SU-DHL-6 (cell line): ENCODE measurements around the gene GALNT9.

Source experiments
- H2AFZ ChIP-seq: fragments of 200-600 bp; sonication (generic); 2 replicates; pipeline ENCODE4 v1.6.1; 2014; ENCODE audit warnings: low read depth, mild to moderate bottlenecking, moderate library complexity, mixed read lengths, antibody characterized with exemption, low read length; ENCODE audit not compliant: severe bottlenecking
- H3F3A ChIP-seq: fragments of 200-600 bp; shearing (Covaris generic); 2 replicates; pipeline ENCODE4 v1.6.0; 2016; ENCODE audit warnings: antibody characterized with exemption, mild to moderate bottlenecking; ENCODE audit not compliant: insufficient read depth
- H3K27ac ChIP-seq: fragments of 200-600 bp; sonication (generic); 2 replicates; pipeline ENCODE4 v1.5.1; 2016; ENCODE audit warnings: low read depth, mild to moderate bottlenecking, low read length, moderate library complexity, mixed read lengths
- H3K27me3 ChIP-seq: fragments of 200-600 bp; sonication (generic), shearing (Covaris generic); 2 replicates; pipeline ENCODE4 v1.6.0; 2014; ENCODE audit warnings: mild to moderate bottlenecking, low read length
- H3K36me3 ChIP-seq: fragments of 200-600 bp; sonication (generic); 2 replicates; pipeline ENCODE4 v1.6.1; 2014; ENCODE audit warnings: mild to moderate bottlenecking, low read length, mixed read lengths
- H3K4me2 ChIP-seq: fragments of 300-600, 200-600 bp; shearing (Covaris generic), sonication (generic); 2 replicates; pipeline ENCODE4 v1.6.0; 2014; ENCODE audit warnings: low read length, low read depth, mild to moderate bottlenecking; ENCODE audit not compliant: poor library complexity, severe bottlenecking
- H3K4me3 ChIP-seq: fragments of 200-600 bp; sonication (generic); 2 replicates; pipeline ENCODE4 v1.5.1; 2014; ENCODE audit warnings: antibody characterized with exemption, low read length, mild to moderate bottlenecking, mixed read lengths; ENCODE audit not compliant: insufficient read depth, poor library complexity, severe bottlenecking
- H3K79me2 ChIP-seq: fragments of 200-600 bp; sonication (generic); 2 replicates; pipeline ENCODE4 v1.6.1; 2014; ENCODE audit warnings: mild to moderate bottlenecking, low read length, moderate library complexity; ENCODE audit not compliant: insufficient read depth
- H3K9ac ChIP-seq: fragments of 200-600 bp; sonication (generic); 2 replicates; pipeline ENCODE4 v1.7.0; 2014; ENCODE audit warnings: mild to moderate bottlenecking, low read length
- H3K9me2 ChIP-seq: fragments of 200-600 bp; sonication (generic); replicated peaks from 2 replicates; pipeline ENCODE4 v1.6.1; 2014; ENCODE audit warnings: low read length; ENCODE audit not compliant: insufficient read depth
- H3K9me3 ChIP-seq: fragments of 200-600 bp; sonication (generic); 2 replicates; pipeline ENCODE4 v1.6.1; 2014; ENCODE audit warnings: low read length, mixed read lengths; ENCODE audit not compliant: insufficient read depth
- H4K20me1 ChIP-seq: fragments of 200-600 bp; sonication (generic); 2 replicates; pipeline ENCODE4 v1.6.1; 2014; ENCODE audit warnings: low read depth, mild to moderate bottlenecking, antibody characterized with exemption, low read length, moderate library complexity, mixed read lengths
- CTCF ChIP-seq: fragments of 200-600 bp; sonication (generic); IDR thresholded peaks from one replicate; pipeline ENCODE4 v1.5.1; 2017; ENCODE audit warnings: antibody characterized with exemption, mild to moderate bottlenecking, low read length, moderate library complexity; ENCODE audit not compliant: insufficient read depth, poor library complexity, severe bottlenecking
- EZH2phosphoT487 ChIP-seq: fragments of 200-600 bp; sonication (generic), shearing (Covaris generic); conservative IDR thresholded peaks from 2 replicates; pipeline ENCODE4 v1.6.1; 2018; ENCODE audit warnings: mild to moderate bottlenecking, antibody characterized with exemption, low read length, moderate library complexity, mixed read lengths

GALNT9 gene

GRCh38 chr12:132270516-132270915 is 58.9 kb downstream of the GALNT9 start:
- Histone ChIP-seq H3K27me3 (no peaks in the 10 kb centered on the region; the same call in 1 of the 2 replicates), H3K4me2 (no peak overlapping the region), H3K9ac (no peak overlapping the region), H2AFZ (no peak overlapping the region), H3K9me2 (no peaks in the 10 kb centered on the region), H3K36me3 (no peaks in the 10 kb centered on the region), H3K27ac (no peak overlapping the region), H4K20me1 (no peaks in the 10 kb centered on the region), H3F3A (no peaks in the 10 kb centered on the region), H3K79me2 (no peaks in the 10 kb centered on the region), H3K4me3 (no peak overlapping the region), H3K9me3 (no peaks in the 10 kb centered on the region)
- TF ChIP-seq CTCF (no peak), EZH2phosphoT487 (no peak)

GRCh38 chr12:132269271-132269968 is 60.0 kb downstream of the GALNT9 start:
- Histone ChIP-seq H3K27me3 (no peaks in the 10 kb centered on the region; the same call in 1 of the 2 replicates), H2AFZ (no peak overlapping the region), H3K4me2 (no peak overlapping the region), H3K4me3 (no peak overlapping the region), H3K79me2 (no peaks in the 10 kb centered on the region), H4K20me1 (no peaks in the 10 kb centered on the region), H3K9me3 (no peaks in the 10 kb centered on the region), H3K9me2 (no peaks in the 10 kb centered on the region), H3F3A (no peaks in the 10 kb centered on the region), H3K9ac (no peak overlapping the region), H3K27ac (no peak overlapping the region), H3K36me3 (no peaks in the 10 kb centered on the region)
- TF ChIP-seq EZH2phosphoT487, result no peak
- no peak for TF ChIP-seq CTCF

GRCh38 chr12:132268674-132269073 is 60.7 kb downstream of the GALNT9 start:
- Histone ChIP-seq H2AFZ (no peak overlapping the region), H3K27ac (no peak overlapping the region), H3K9ac (no peak overlapping the region), H3K4me2 (no peak overlapping the region), H3K9me3 (no peaks in the 10 kb centered on the region), H3F3A (no peaks in the 10 kb centered on the region), H3K27me3 (no peaks in the 10 kb centered on the region; the same call in 1 of the 2 replicates), H3K9me2 (no peaks in the 10 kb centered on the region), H3K4me3 (no peak overlapping the region), H3K79me2 (no peaks in the 10 kb centered on the region), H4K20me1 (no peaks in the 10 kb centered on the region), H3K36me3 (no peaks in the 10 kb centered on the region)
- no peak for TF ChIP-seq EZH2phosphoT487
- no peak for TF ChIP-seq CTCF
